Measurements from ENCODE around the gene TTLL11. TPM values are rescaled to one million over a fixed set of nuclear protein-coding genes. Genes with fewer than 3 reads are reported as not detected.

Gene TTLL11
- total and polyA plus RNA-seq, 2 experiments from 2014 or later = 5.1 to 6.3 TPM

DNA sequence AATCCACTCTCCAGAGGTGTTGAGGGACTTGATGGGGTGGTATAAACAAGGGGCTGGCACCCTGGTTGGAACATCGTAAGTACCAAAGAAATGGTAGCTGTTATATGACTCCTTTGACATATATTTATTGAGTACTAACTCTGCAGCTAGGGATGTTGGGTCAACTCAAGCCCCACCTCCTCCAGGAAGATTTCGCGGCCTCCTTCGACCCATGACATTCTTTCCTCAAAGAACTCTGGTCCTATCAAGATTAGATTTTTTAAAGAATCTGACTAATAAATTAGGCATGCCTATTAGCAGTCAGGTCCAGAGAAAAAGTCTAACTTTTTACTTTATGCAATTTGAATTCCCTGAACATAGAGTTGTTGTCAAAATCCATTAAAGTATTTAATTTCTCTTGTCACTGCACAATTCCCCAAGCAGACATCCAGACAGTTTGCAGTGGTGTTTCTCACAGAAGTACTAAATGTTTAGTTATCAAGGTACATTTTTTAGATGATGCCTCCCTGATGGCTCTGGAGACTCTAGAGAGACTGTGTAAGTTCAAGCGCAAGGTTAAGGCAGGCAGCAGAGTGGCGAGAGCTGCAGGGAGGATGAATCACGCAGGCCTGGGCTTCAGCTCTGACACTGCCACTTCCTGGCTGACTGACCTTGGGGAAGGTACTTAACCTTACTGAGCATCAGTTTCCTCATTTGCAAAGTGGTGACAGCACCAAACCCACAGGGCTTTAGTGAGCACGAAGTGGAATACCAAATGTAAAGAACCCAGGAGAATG, 209.6 kb downstream of the TTLL11 start:
- Histone ChIP-seq H3K27ac (no peak overlapping the region), H3K79me2 (ENCODE audit: insufficient read depth) (no peaks in the 10 kb centered on the region), H3K27me3 (replicated peaks; ENCODE audit: insufficient read depth) (no peaks in the 10 kb centered on the region), H3K9ac (no peak overlapping the region), H2AFZ (no peak overlapping the region), H3K4me2 (ENCODE audit: unreplicated experiment) (no peak overlapping the region), H3F3A (ENCODE audit: insufficient read depth) (peaks cover 7% of the 10 kb centered on the region; the same call in 1 of the 2 replicates), H3K4me1 (ENCODE audit: insufficient read depth) (peaks cover 15% of the 10 kb centered on the region), H3K9me3 (ENCODE audit: low read depth) (no peaks in the 10 kb centered on the region), H3K4me3 (no peak overlapping the region), H4K20me1 (ENCODE audit: insufficient read depth) (no peaks in the 10 kb centered on the region), H3K9me2 (ENCODE audit: insufficient read depth) (no peaks in the 10 kb centered on the region), H3K36me3 (ENCODE audit: low read depth) (no peaks in the 10 kb centered on the region)
- no peak for TF ChIP-seq EZH2phosphoT487 (IDR thresholded peaks at IDR 0.05; ENCODE audit: insufficient read depth, low read depth)
- TF ChIP-seq EZH2 (IDR thresholded peaks at IDR 0.05; ENCODE audit: insufficient read depth, poor library complexity, severe bottlenecking) = no peak
- peak; percentile 55 for DNase-seq
- in situ Hi-C loops (cut with MboI) = no loop called here
- WGBS, 2 experiments (ENCODE audit: low coverage in 1 of 2, low lambda C conversion rate in 2 of 2, missing lambda C conversion rate in 2 of 2) = 80 to 86% methylated on average over 8 of the region's 8 CpGs

DNA sequence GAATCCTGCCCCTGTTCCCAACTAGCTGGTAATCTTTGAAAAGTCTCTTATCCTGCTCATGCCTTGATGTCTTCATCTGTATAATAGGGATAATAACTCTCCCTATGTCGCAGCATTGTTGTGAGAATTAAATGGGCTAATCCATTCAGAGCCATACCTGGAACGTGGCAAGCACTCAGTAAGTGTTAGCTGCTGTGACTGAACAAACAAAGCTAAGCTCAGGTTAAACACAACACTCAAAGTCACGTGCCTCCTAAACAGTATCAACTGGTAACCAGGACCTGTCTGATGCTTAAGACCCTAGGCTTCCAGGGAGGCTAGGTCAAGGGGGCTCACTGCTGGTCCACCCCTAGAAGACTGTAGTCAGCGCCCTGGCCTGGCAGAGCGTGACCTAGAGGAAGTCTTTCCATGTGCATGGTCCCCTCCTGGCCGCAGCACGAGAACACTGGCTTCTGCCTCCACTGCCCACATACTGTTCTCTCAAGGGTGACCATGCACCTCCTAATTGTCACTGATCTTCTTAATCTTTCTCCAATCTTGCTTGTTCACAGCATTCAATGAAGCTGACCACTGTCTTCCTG, 211.1 kb downstream of the TTLL11 start:
- H3K4me1 ChIP-seq (ENCODE audit: insufficient read depth) = peaks cover 6% of the 10 kb centered on the region; the same call in 1 of the 2 replicates
- no peaks in the 10 kb centered on the region for H3K9me3 ChIP-seq (ENCODE audit: low read depth)
- H3K79me2 ChIP-seq (ENCODE audit: insufficient read depth) = no peaks in the 10 kb centered on the region
- H4K20me1 ChIP-seq (ENCODE audit: insufficient read depth) = no peaks in the 10 kb centered on the region
- in situ Hi-C loops (cut with MboI) = no loop called here
- no peak overlapping the region for H2AFZ ChIP-seq
- H3K4me2 ChIP-seq (ENCODE audit: unreplicated experiment) = no peak overlapping the region
- H3K27ac ChIP-seq = no peak overlapping the region
- TF ChIP-seq EZH2phosphoT487 (IDR thresholded peaks at IDR 0.05; ENCODE audit: insufficient read depth, low read depth) (no peak), EZH2 (IDR thresholded peaks at IDR 0.05; ENCODE audit: insufficient read depth, poor library complexity, severe bottlenecking) (no peak)
- H3K9me2 ChIP-seq (ENCODE audit: insufficient read depth) = no peaks in the 10 kb centered on the region
- no peaks in the 10 kb centered on the region for H3K27me3 ChIP-seq (replicated peaks; ENCODE audit: insufficient read depth)
- WGBS, 2 experiments (ENCODE audit: low coverage in 1 of 2, low lambda C conversion rate in 2 of 2, missing lambda C conversion rate in 2 of 2) = 88 to 90% methylated on average over 7 of the region's 7 CpGs
- no peak for DNase-seq
- H3F3A ChIP-seq (ENCODE audit: insufficient read depth) = peaks cover 5% of the 10 kb centered on the region; the same call in 1 of the 2 replicates
- H3K9ac ChIP-seq = no peak overlapping the region
- H3K36me3 ChIP-seq (ENCODE audit: low read depth) = no peaks in the 10 kb centered on the region
- H3K4me3 ChIP-seq = no peak overlapping the region

DNA sequence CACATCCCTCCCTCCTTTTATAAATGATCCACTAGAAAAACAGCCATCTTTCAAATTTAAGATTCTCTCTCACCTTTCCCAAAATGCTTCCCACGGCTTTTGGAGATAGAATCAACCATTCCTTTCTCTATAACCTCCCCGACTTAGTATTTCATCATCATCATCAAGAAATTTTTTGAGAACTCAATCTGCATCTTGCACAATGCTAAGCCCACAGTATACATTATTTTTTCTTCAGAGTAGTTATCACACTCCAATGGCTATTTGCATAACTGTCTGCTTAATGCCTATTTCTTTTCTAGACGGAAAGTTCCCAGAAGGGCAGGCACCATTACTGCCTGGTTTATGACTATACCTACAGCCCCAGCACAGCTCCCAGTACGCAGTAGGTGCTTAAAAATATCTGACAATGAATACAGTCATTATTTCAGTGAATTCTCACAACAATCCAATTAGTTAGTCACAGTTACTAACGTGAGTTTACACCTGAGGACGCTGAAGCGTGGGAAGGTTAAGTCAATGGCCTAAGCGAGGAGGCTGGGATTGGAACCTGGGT, 212.7 kb downstream of the TTLL11 start:
- Histone ChIP-seq H3K9me2 (ENCODE audit: insufficient read depth) (no peaks in the 10 kb centered on the region), H3K4me1 (ENCODE audit: insufficient read depth) (peaks cover 18% of the 10 kb centered on the region), H2AFZ (no peak overlapping the region), H3F3A (ENCODE audit: insufficient read depth) (peaks cover 20% of the 10 kb centered on the region), H3K4me2 (ENCODE audit: unreplicated experiment) (no peak overlapping the region), H3K9me3 (ENCODE audit: low read depth) (no peaks in the 10 kb centered on the region), H3K27me3 (replicated peaks; ENCODE audit: insufficient read depth) (no peaks in the 10 kb centered on the region), H3K79me2 (ENCODE audit: insufficient read depth) (no peaks in the 10 kb centered on the region), H3K9ac (no peak overlapping the region), H3K36me3 (ENCODE audit: low read depth) (no peaks in the 10 kb centered on the region), H4K20me1 (ENCODE audit: insufficient read depth) (no peaks in the 10 kb centered on the region), H3K27ac (no peak overlapping the region), H3K4me3 (no peak overlapping the region)
- 87 to 89% methylated on average over 8 of the region's 8 CpGs for WGBS, 2 experiments (ENCODE audit: low coverage in 1 of 2, low lambda C conversion rate in 2 of 2, missing lambda C conversion rate in 2 of 2)
- in situ Hi-C loops (cut with MboI) = no loop called here
- TF ChIP-seq EZH2phosphoT487 (IDR thresholded peaks at IDR 0.05; ENCODE audit: insufficient read depth, low read depth) = no peak
- TF ChIP-seq EZH2 (IDR thresholded peaks at IDR 0.05; ENCODE audit: insufficient read depth, poor library complexity, severe bottlenecking) = no peak
- no peak for DNase-seq

- H3K4me3 ChIP-seq = no peak overlapping the region
- H3K79me2 ChIP-seq (ENCODE audit: insufficient read depth) = no peaks in the 10 kb centered on the region
- no peak for TF ChIP-seq EZH2 (IDR thresholded peaks at IDR 0.05; ENCODE audit: insufficient read depth, poor library complexity, severe bottlenecking)
- TF ChIP-seq EZH2phosphoT487 (IDR thresholded peaks at IDR 0.05; ENCODE audit: insufficient read depth, low read depth) = no peak
- peaks cover 22% of the 10 kb centered on the region for H3F3A ChIP-seq (ENCODE audit: insufficient read depth)
- no peak overlapping the region for H3K27ac ChIP-seq
- H3K9me3 ChIP-seq (ENCODE audit: low read depth) = no peaks in the 10 kb centered on the region
- H3K36me3 ChIP-seq (ENCODE audit: low read depth) = no peaks in the 10 kb centered on the region
- no peak overlapping the region for H3K4me2 ChIP-seq (ENCODE audit: unreplicated experiment)
- in situ Hi-C loops (cut with MboI) = no loop called here
- H2AFZ ChIP-seq = no peak overlapping the region
- H3K9ac ChIP-seq = no peak overlapping the region
- peaks cover 13% of the 10 kb centered on the region for H3K4me1 ChIP-seq (ENCODE audit: insufficient read depth)
- no peaks in the 10 kb centered on the region for H3K27me3 ChIP-seq (replicated peaks; ENCODE audit: insufficient read depth)
- H3K9me2 ChIP-seq (ENCODE audit: insufficient read depth) = no peaks in the 10 kb centered on the region
- 92 to 95% methylated on average over 14 of the region's 14 CpGs for WGBS, 2 experiments (ENCODE audit: low coverage in 1 of 2, low lambda C conversion rate in 2 of 2, missing lambda C conversion rate in 2 of 2)
- no peak for DNase-seq
- no peaks in the 10 kb centered on the region for H4K20me1 ChIP-seq (ENCODE audit: insufficient read depth)
These were observed 214.8 kb downstream of the TTLL11 start for GRCh38 chr9:121878271-121878822.
